HEK293T (cell line): ENCODE data around the gene HDAC10.

Source experiments
- CTCF ChIA-PET: fragments of 350-600 bp; formaldehyde crosslinking; extraction: SDS; loops from one replicate; lab custom pipeline; 2021; ENCODE audit warnings: antibody characterized with exemption, inconsistent platforms; lab: Yijun Ruan, JAX
- POLR2A ChIA-PET: fragments of 350-600 bp; formaldehyde crosslinking; extraction: SDS; loops from one replicate; lab custom pipeline; 2020; ENCODE audit warnings: antibody characterized with exemption, inconsistent platforms; lab: Yijun Ruan, JAX
- DNase-seq: peaks from one replicate; pipeline ENCODE4 v3.0.0; 2012; ENCODE audit warnings: mixed read lengths; ENCODE audit errors: extremely low spot score
- ARNT ChIP-seq: fragments of 450-650 bp; IDR thresholded peaks from 2 replicates; pipeline ENCODE4 v1.6.1; 2017; ENCODE audit warnings: mild to moderate bottlenecking
- BHLHE40 ChIP-seq: fragments of 450-650 bp; IDR thresholded peaks from 2 replicates; pipeline ENCODE4 v1.6.1; 2016; ENCODE audit warnings: mild to moderate bottlenecking, moderate library complexity, borderline replicate concordance
- CTBP1 ChIP-seq: fragments of 450-650 bp; IDR thresholded peaks from 2 replicates; pipeline ENCODE4 v1.6.1; 2016; ENCODE audit warnings: borderline replicate concordance
- ELF4 ChIP-seq: fragments of 450-650 bp; IDR thresholded peaks from 2 replicates; pipeline ENCODE4 v1.6.1; 2017; ENCODE audit warnings: antibody characterized with exemption
- FOXA1 ChIP-seq: fragments of 450-650 bp; IDR thresholded peaks from 2 replicates; pipeline ENCODE4 v1.6.1; 2016; ENCODE audit warnings: mild to moderate bottlenecking
- FOXK2 ChIP-seq: fragments of 450-650 bp; IDR thresholded peaks from 2 replicates; pipeline ENCODE4 v1.6.1; 2016; ENCODE audit warnings: mild to moderate bottlenecking
- FOXM1 ChIP-seq: fragments of 450-650 bp; IDR thresholded peaks from 2 replicates; pipeline ENCODE4 v1.6.1; 2017; ENCODE audit warnings: mild to moderate bottlenecking, borderline replicate concordance
- HDGF ChIP-seq: fragments of 450-650 bp; IDR thresholded peaks from 2 replicates; pipeline ENCODE4 v1.6.1; 2017; ENCODE audit warnings: antibody characterized with exemption, borderline replicate concordance
- L3MBTL2 ChIP-seq: fragments of 450-650 bp; conservative IDR thresholded peaks from 2 replicates; pipeline ENCODE4 v1.6.1; 2016; ENCODE audit warnings: mild to moderate bottlenecking
- LEF1 ChIP-seq: fragments of 450-650 bp; IDR thresholded peaks from 2 replicates; pipeline ENCODE4 v1.6.1; 2017; ENCODE audit warnings: mild to moderate bottlenecking, borderline replicate concordance
- NFRKB ChIP-seq: fragments of 450-650 bp; IDR thresholded peaks from 2 replicates; pipeline ENCODE4 v1.6.1; 2016; ENCODE audit warnings: mild to moderate bottlenecking, moderate library complexity
- SP1 ChIP-seq: fragments of 450-650 bp; IDR thresholded peaks from 2 replicates; pipeline ENCODE4 v1.6.1; 2017
- SUZ12 ChIP-seq: fragments of 450-650 bp; IDR thresholded peaks from 2 replicates; pipeline ENCODE4 v1.6.1; 2016; ENCODE audit warnings: mild to moderate bottlenecking
- TARDBP ChIP-seq: fragments of 450-650 bp; IDR thresholded peaks from 2 replicates; pipeline ENCODE4 v1.6.1; 2016
- ZNF384 ChIP-seq: fragments of 450-650 bp; IDR thresholded peaks from 2 replicates; pipeline ENCODE4 v1.6.1; 2016
- TF ChIP-seq, protein P1 (sequence below): fragments of 450-650 bp; IDR thresholded peaks from 2 replicates; pipeline ENCODE4 v1.6.1; 2016

The HDAC10 gene

DNA sequence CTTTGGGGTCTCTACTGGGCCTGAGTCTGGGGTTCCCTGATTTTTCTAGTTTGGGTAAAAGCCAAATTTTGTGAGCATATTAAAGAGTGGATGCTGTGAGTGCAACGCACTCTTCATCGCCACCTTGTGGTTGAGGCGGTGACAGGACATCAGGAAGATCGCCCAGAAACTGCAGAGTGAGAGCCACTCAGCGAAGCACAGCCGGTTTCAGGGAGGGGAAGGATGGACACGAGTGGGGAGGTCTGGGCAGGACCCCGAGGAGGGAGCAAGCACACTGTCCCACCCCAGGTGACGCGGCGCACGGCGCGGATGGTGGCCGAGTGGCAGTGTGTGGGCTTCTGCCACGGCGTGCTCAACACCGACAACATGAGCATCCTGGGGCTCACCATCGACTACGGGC is 41.2 kb downstream of the HDAC10 start:
- peak; percentile 73 for DNase-seq
- ChIA-PET POLR2A (no interaction called here), CTCF (interaction anchor here (1.6 kb wide), 1 partner anchor 61 kb away, joined by 5 read pairs; no protein-coding TSS in a partner anchor)
- no peak for TF ChIP-seq TARDBP
- TF ChIP-seq, protein P1, sequence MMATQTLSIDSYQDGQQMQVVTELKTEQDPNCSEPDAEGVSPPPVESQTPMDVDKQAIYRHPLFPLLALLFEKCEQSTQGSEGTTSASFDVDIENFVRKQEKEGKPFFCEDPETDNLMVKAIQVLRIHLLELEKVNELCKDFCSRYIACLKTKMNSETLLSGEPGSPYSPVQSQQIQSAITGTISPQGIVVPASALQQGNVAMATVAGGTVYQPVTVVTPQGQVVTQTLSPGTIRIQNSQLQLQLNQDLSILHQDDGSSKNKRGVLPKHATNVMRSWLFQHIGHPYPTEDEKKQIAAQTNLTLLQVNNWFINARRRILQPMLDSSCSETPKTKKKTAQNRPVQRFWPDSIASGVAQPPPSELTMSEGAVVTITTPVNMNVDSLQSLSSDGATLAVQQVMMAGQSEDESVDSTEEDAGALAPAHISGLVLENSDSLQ, result peak; percentile 51; the same call in 1 of the 2 replicates

DNA sequence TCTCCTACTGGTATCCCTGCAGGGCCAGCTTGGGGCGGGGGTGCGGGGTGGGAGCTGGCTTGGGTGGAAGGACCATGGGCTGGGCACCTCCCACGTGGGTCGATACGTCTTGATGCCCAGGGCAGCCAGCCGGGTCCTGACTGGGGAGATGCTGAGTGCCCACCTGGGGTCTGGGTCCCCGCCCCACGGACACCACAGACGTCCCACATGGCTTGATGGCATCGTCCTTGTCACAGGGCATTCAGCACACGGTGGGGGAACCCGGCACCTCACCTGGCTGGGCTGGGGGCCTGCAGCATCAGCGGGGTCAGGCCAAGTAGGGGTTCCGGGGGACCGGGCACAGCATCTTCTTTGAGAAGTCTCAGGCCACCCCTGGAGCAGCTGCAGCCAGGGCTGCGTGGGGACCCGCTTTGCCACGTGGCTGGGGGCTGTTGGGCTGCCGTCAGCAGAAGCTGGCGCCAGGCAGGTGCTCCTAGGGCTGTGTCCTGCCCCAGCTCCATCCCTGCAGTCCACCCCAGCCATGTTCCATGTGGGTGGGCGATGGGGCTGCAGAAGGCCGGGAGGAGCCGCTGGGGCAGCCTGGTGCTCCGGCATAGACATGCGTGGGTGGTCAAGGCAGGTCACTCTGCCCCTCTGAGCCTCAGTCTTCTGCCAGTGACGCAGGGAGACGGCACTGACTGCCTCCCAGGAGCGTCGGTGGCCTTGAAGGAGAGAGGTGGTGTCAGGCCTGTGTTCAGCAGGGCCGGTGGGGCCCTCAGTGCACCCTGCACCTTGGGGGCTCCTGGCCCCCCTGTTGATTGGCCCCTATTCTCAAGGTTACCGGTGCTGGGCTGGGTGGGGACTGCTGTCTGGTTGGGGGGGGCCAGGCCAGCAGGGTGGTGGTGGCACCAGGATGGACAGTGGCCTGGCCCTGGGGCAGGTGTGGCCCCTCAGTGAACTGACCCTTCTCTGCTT is 41.8 kb downstream of the HDAC10 start:
- POLR2A ChIA-PET, result interaction anchor here (1.0 to 1.7 kb wide), 2 partner anchors 19 to 59 kb away, joined by 3 to 4 read pairs; no protein-coding TSS in a partner anchor

DNA sequence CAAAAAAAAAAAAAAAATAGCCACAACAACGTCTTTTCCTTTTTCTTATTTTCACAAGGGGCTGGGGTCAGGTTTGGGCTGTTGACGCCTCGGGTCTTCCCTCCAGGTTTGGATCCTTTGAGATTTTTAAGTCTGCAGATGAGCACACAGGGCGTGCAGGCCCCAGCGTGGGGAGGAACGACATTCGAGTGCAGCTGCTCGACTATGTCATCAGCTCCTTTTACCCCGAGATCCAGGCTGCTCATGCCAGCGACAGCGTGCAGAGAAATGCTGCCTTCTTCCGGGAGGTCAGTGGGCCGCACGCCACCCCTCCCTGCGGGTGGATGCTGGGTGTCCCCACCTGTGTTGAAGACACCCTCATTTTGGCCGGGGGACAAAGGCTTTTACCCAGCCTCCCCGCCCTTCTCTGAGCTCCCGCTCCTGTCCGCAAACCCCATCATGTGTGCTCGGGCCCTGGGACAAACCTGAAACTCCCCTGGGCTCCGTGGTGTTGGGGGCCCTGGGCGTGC is 42.6 kb downstream of the HDAC10 start:
- ChIA-PET CTCF (interaction anchor here (0.7 to 1.6 kb wide), 2 partner anchors 60 to 108 kb away, joined by 4 to 5 read pairs; no protein-coding TSS in a partner anchor), POLR2A (interaction anchor here (1.0 to 1.7 kb wide), 2 partner anchors 18 to 59 kb away, joined by 3 to 4 read pairs; no protein-coding TSS in a partner anchor)
- TF ChIP-seq ARNT (no peak), SUZ12 (no peak), BHLHE40 (no peak), LEF1 (no peak), SP1 (no peak), FOXK2 (no peak), L3MBTL2 (no peak), ZNF384 (no peak), CTBP1 (no peak), NFRKB (no peak), TARDBP (no peak)
- TF ChIP-seq, protein P1, result no peak
- DNase-seq, result no peak

More for the DNA sequence above, 41.8 kb downstream of the HDAC10 start:
- no peak for TF ChIP-seq BHLHE40
- no peak for TF ChIP-seq LEF1
- no peak for TF ChIP-seq TARDBP
- TF ChIP-seq, protein P1, result no peak
- TF ChIP-seq HDGF, result no peak
- TF ChIP-seq ARNT, result no peak
- no peak for TF ChIP-seq FOXK2
- no peak for TF ChIP-seq L3MBTL2
- no peak for TF ChIP-seq SP1
- no peak for TF ChIP-seq FOXA1
- no peak for TF ChIP-seq ELF4
- TF ChIP-seq CTBP1, result no peak
- no peak for TF ChIP-seq ZNF384
- no peak for TF ChIP-seq FOXM1
- no peak for TF ChIP-seq SUZ12
- no peak for TF ChIP-seq NFRKB
- CTCF ChIA-PET, result interaction anchor here (0.7 to 1.6 kb wide), 2 partner anchors 61 to 109 kb away, joined by 4 to 5 read pairs; no protein-coding TSS in a partner anchor
- no peak for DNase-seq

DNA sequence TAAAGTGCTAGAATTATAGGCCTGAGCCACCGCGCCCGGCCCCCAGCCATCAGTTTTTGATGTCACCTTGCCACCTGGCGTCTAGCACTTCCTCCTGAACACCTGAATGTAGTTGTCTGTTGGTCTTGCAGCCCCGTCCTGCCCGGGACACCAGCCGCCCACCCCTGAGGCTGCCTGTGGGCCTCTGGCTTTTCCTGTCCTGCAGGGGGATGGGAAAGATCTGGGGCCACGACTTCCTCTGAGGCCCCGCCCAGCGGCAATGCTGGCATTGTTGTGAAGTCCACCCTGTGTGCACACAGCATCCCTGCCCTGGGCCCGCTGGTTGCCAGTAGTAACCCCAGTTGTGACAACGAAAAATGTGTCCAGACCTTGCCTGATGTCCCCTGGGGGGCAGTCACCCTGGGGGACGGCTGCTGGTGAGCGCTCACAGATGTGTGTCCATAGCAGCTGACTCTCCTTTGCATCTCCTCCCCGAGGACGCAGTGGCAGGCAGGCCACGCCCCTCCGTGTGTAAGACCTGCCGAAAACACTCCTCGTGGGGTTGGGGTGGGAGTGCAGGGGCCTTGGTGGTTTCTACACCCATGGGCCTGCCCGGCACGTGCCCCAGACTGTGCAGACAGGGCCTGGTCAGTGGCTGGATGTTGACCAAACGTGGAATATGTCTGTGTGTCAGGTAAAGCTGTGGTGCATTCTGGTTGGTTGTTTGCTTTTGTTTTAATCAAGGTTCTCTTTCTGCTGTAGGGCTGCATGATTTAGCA is 43.5 kb downstream of the HDAC10 start:
- CTCF ChIA-PET, result no interaction called here
- no peak for DNase-seq
- POLR2A ChIA-PET, result interaction anchor here (1.7 kb wide), 1 partner anchor 58 kb away, joined by 4 read pairs; no protein-coding TSS in a partner anchor
- TF ChIP-seq ELF4 (no peak), FOXM1 (no peak), CTBP1 (no peak), ZNF384 (no peak), SP1 (no peak), L3MBTL2 (no peak), HDGF (no peak)

DNA sequence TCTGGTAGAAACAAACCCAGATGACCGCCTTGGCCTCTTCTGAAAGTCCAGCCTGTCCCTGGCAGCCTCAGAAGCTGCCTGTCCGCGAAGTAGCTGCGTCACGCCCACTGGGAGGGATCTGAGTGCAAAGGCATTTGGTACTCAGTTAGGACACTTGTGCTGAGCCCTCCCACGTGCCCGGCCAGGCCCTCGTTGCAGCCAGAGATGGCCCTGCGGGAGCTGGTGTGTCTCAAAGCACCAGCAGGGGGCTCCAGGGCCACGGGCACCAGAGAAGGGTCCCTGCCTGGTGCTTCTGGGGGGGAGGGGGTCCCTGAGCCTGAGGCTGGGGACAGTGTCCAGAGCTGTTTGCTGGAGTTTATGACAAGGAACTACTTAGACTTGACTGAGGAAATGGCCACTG is 44.5 kb downstream of the HDAC10 start:
- peak; percentile 64 for DNase-seq
- TF ChIP-seq L3MBTL2, result peak; percentile 44; the same call in 1 of the 2 replicates
- TF ChIP-seq ZNF384, result no peak
- POLR2A ChIA-PET, result no interaction called here
- CTCF ChIA-PET, result interaction anchor here (0.6 to 1.2 kb wide), 3 partner anchors 22 to 121 kb away, joined by 3 to 4 read pairs (median 3); partner anchors contain the start of gene MLC1
